H9 (cell line): ENCODE measurements around the gene PHACTR1. TPM values are rescaled to one million over a fixed set of nuclear protein-coding genes. Genes with fewer than 3 reads are reported as not detected.

Source experiments
- DNase-seq: peaks from one replicate; pipeline ENCODE4 v3.0.0-alpha.2; 2017
- H2AFZ ChIP-seq: one replicate; pipeline ENCODE4 v1.6.1; 2013; ENCODE audit warnings: mild to moderate bottlenecking, low read length, control low read depth, moderate library complexity
- H2AK5ac ChIP-seq: 2 replicates; pipeline ENCODE4 v1.6.1; 2013; ENCODE audit warnings: low read length, control low read depth, mixed read lengths; ENCODE audit not compliant: insufficient read length
- H2BK120ac ChIP-seq: one replicate; pipeline ENCODE4 v1.6.1; 2013; ENCODE audit warnings: low read depth, mild to moderate bottlenecking, low read length, control low read depth, inconsistent platforms; ENCODE audit not compliant: poor library complexity, severe bottlenecking
- H2BK12ac ChIP-seq: 2 replicates; pipeline ENCODE4 v1.6.1; 2013; ENCODE audit warnings: low read length, control low read depth, mixed read lengths, low read depth; ENCODE audit not compliant: insufficient read length
- H2BK15ac ChIP-seq: 2 replicates; pipeline ENCODE4 v1.6.1; 2013; ENCODE audit warnings: low read depth, low read length, control low read depth
- H2BK20ac ChIP-seq: one replicate; pipeline ENCODE4 v1.6.1; 2013; ENCODE audit warnings: low read depth, mild to moderate bottlenecking, low read length, control low read depth, inconsistent platforms; ENCODE audit not compliant: poor library complexity, severe bottlenecking
- H2BK5ac ChIP-seq: 2 replicates; pipeline ENCODE4 v1.6.1; 2013; ENCODE audit warnings: low read length, control low read depth, mixed read lengths; ENCODE audit not compliant: insufficient read length
- H3K14ac ChIP-seq: 2 replicates; pipeline ENCODE4 v1.6.1; 2013; ENCODE audit warnings: low read length, control low read depth; ENCODE audit not compliant: insufficient read depth
- H3K18ac ChIP-seq: 2 replicates; pipeline ENCODE4 v1.6.1; 2013; ENCODE audit warnings: low read depth, mild to moderate bottlenecking, mixed read lengths, low read length, control low read depth; ENCODE audit not compliant: insufficient read length
- H3K23ac ChIP-seq: 2 replicates; pipeline ENCODE4 v1.6.1; 2013; ENCODE audit warnings: low read length, control low read depth, mixed read lengths, low read depth; ENCODE audit not compliant: insufficient read length
- H3K23me2 ChIP-seq: 2 replicates; pipeline ENCODE4 v1.6.1; 2013; ENCODE audit warnings: low read depth, mild to moderate bottlenecking, mixed read lengths, low read length, control low read depth; ENCODE audit not compliant: insufficient read length, poor library complexity, severe bottlenecking
- H3K27ac ChIP-seq: 2 replicates; pipeline ENCODE4 v1.5.1; 2013; ENCODE audit warnings: low read length, control low read depth, mixed read lengths, low read depth; ENCODE audit not compliant: insufficient read length
- H3K27me3 ChIP-seq: 2 replicates; pipeline ENCODE4 v1.6.1; 2013; ENCODE audit warnings: low read length, control low read depth, inconsistent platforms; ENCODE audit not compliant: insufficient read depth
- H3K4ac ChIP-seq: 2 replicates; pipeline ENCODE4 v1.6.1; 2013; ENCODE audit warnings: low read depth, mild to moderate bottlenecking, control low read depth, inconsistent platforms, low read length, moderate library complexity
- H3K4me1 ChIP-seq: 2 replicates; pipeline ENCODE4 v1.6.1; 2013; ENCODE audit warnings: low read length, control low read depth, inconsistent platforms; ENCODE audit not compliant: insufficient read depth
- H3K4me2 ChIP-seq: 2 replicates; pipeline ENCODE4 v1.6.1; 2013; ENCODE audit warnings: low read length, control low read depth, mixed read lengths; ENCODE audit not compliant: insufficient read length, insufficient read depth
- H3K56ac ChIP-seq: 2 replicates; pipeline ENCODE4 v1.6.1; 2013; ENCODE audit warnings: low read depth, mild to moderate bottlenecking, mixed read lengths, low read length, control low read depth; ENCODE audit not compliant: insufficient read length
- H3K79me1 ChIP-seq: 2 replicates; pipeline ENCODE4 v1.6.1; 2013; ENCODE audit warnings: low read depth, mild to moderate bottlenecking, moderate library complexity, low read length, control low read depth, inconsistent platforms; ENCODE audit not compliant: insufficient read depth, poor library complexity, severe bottlenecking
- H3K79me2 ChIP-seq: 2 replicates; pipeline ENCODE4 v1.6.1; 2013; ENCODE audit warnings: low read length, control low read depth, inconsistent platforms; ENCODE audit not compliant: insufficient read depth
- H3K9ac ChIP-seq: 2 replicates; pipeline ENCODE4 v1.6.1; 2013; ENCODE audit warnings: low read length, control low read depth, mixed read lengths; ENCODE audit not compliant: insufficient read length; ENCODE audit errors: extremely low read depth
- H3K9me3 ChIP-seq: one replicate; pipeline ENCODE4 v1.6.1; 2013; ENCODE audit warnings: low read depth, low read length, inconsistent platforms; ENCODE audit not compliant: control insufficient read depth
- H3T11ph ChIP-seq: one replicate; pipeline ENCODE4 v1.6.1; 2013; ENCODE audit warnings: mild to moderate bottlenecking, low read length, control low read depth, inconsistent platforms
- H4K20me1 ChIP-seq: one replicate; pipeline ENCODE4 v1.6.1; 2013; ENCODE audit not compliant: control insufficient read depth, insufficient read length, insufficient read depth
- H4K5ac ChIP-seq: 2 replicates; pipeline ENCODE4 v1.6.1; 2013; ENCODE audit warnings: low read depth, mild to moderate bottlenecking, mixed read lengths, low read length, control low read depth; ENCODE audit not compliant: insufficient read length
- H4K8ac ChIP-seq: replicated peaks from 2 replicates; pipeline ENCODE4 v1.6.1; 2013; ENCODE audit warnings: low read length, control low read depth, mixed read lengths, low read depth; ENCODE audit not compliant: insufficient read length
- H4K91ac ChIP-seq: 2 replicates; pipeline ENCODE4 v1.6.1; 2013; ENCODE audit warnings: low read depth, mild to moderate bottlenecking, moderate library complexity, mixed read lengths, low read length, control low read depth; ENCODE audit not compliant: insufficient read length
- H3K27ac Mint-ChIP-seq, 3 experiments: 2 replicates in 2 of 3; 3 replicates in 1 of 3; pipeline ENCODE4 v1.8.0; 2020 to 2021; ENCODE audit warnings: mixed read lengths in 3 of 3, mild to moderate bottlenecking in 1 of 3, moderate library complexity in 1 of 3
- H3K27me3 Mint-ChIP-seq: 2 replicates; pipeline ENCODE4 v1.8.0; 2021; ENCODE audit warnings: low read depth, mild to moderate bottlenecking, moderate library complexity, mixed read lengths
- H3K36me3 Mint-ChIP-seq, 3 experiments: 2 replicates in 2 of 3; 3 replicates in 1 of 3; pipeline ENCODE4 v1.8.0; 2020 to 2021; ENCODE audit warnings: low read depth in 3 of 3, mixed read lengths in 3 of 3; ENCODE audit not compliant: insufficient read depth in 1 of 3
- H3K4me1 Mint-ChIP-seq, 2 experiments: 2 replicates each; pipeline ENCODE4 v1.8.0; 2020; ENCODE audit warnings: mixed read lengths in 2 of 2
- H3K4me3 Mint-ChIP-seq, 2 experiments: 2 replicates in 1 of 2; 3 replicates in 1 of 2; pipeline ENCODE4 v1.8.0; 2020 to 2021; ENCODE audit warnings: mild to moderate bottlenecking in 2 of 2, mixed read lengths in 2 of 2, moderate library complexity in 1 of 2
- H3K9me3 Mint-ChIP-seq, 2 experiments: 2 replicates in 1 of 2; 3 replicates in 1 of 2; pipeline ENCODE4 v1.8.0; 2020; ENCODE audit warnings: mild to moderate bottlenecking in 2 of 2, mixed read lengths in 2 of 2, moderate library complexity in 1 of 2
- CTCF ChIP-seq: fragments of 200-600 bp; sonication (generic); conservative IDR thresholded peaks from 3 replicates; pipeline ENCODE4 v1.8.0; 2021; ENCODE audit warnings: antibody characterized with exemption, mild to moderate bottlenecking
- WGBS: extraction: QIAGEN DNeasy Blood & Tissue Kit; methylation state at CpG from one replicate; pipeline ENCODE4 v1.1.7; 2013; ENCODE audit warnings: missing lambda C conversion rate, low lambda C conversion rate, mixed read lengths; ENCODE audit not compliant: insufficient read length; ENCODE audit errors: extremely low coverage; 5-methylcytosine and 5-hydroxymethylcytosine counted together
- total RNA-seq: library from RNA; stranded (reverse); gene quantifications from 2 replicates; pipeline ENCODE4 v1.2.1, GENCODE V29; 2021

Gene PHACTR1
- total RNA-seq, 1 experiment from 2014 or later, result 15.9 TPM

- H4K8ac ChIP-seq, result no peak overlapping the region
- H2BK15ac ChIP-seq, result no peak overlapping the region
- H3K18ac ChIP-seq, result no peak overlapping the region
- H3T11ph ChIP-seq, result no peak overlapping the region
- H3K23me2 ChIP-seq, result no peaks in the 10 kb centered on the region
- H3K14ac ChIP-seq, result no peak overlapping the region
- no peaks in the 10 kb centered on the region; a peak in 2 of 7 replicates for H3K36me3 Mint-ChIP-seq
- no peak overlapping the region for H3K56ac ChIP-seq
- no peaks in the 10 kb centered on the region for H3K9me3 Mint-ChIP-seq
- no peaks in the 10 kb centered on the region for H4K20me1 ChIP-seq
- peaks cover 4 to 10% of the 10 kb centered on the region in 2 experiments; a peak in 3 of 4 replicates for H3K4me1 Mint-ChIP-seq
- no peak overlapping the region; a peak in 1 of 7 replicates for H3K27ac Mint-ChIP-seq
- peaks cover 2% of the 10 kb centered on the region; the same call in 1 of the 2 replicates for H3K4me1 ChIP-seq
- no peak overlapping the region for H3K23ac ChIP-seq
- no peak overlapping the region for H2BK120ac ChIP-seq
- H3K27me3 ChIP-seq, result no peaks in the 10 kb centered on the region
- no peak overlapping the region for H2BK5ac ChIP-seq
- no peak overlapping the region for H4K91ac ChIP-seq
- no peak for DNase-seq
- H3K9ac ChIP-seq, result no peak overlapping the region
- H4K5ac ChIP-seq, result no peak overlapping the region
- no peak for TF ChIP-seq CTCF
- H3K27ac ChIP-seq, result no peak overlapping the region
- no peak overlapping the region for H3K4me3 Mint-ChIP-seq
- no CpG with 5 or more reads among the region's 2 CpGs for WGBS
- H3K4me2 ChIP-seq, result no peak overlapping the region
- H3K4ac ChIP-seq, result no peak overlapping the region
- H2BK20ac ChIP-seq, result no peak overlapping the region
- H2AK5ac ChIP-seq, result no peak overlapping the region
- H2BK12ac ChIP-seq, result no peak overlapping the region
- no peaks in the 10 kb centered on the region for H3K27me3 Mint-ChIP-seq
- H3K9me3 ChIP-seq, result no peaks in the 10 kb centered on the region
- no peaks in the 10 kb centered on the region for H3K79me2 ChIP-seq
- H3K79me1 ChIP-seq, result no peaks in the 10 kb centered on the region
- no peak overlapping the region for H2AFZ ChIP-seq
Observed at GRCh38 chr6:12814015-12814414, 97.4 kb downstream of the PHACTR1 start.
